ENCODE data around the gene GPC6. TPM values are rescaled to one million over a fixed set of nuclear protein-coding genes. Genes with fewer than 3 reads are reported as not detected.

The GPC6 gene
- total RNA-seq, 4 donors from 2014 or later = 2.7 to 5.7 (median 4.4) TPM

- DNase-seq (ENCODE audit: low spot score in 2 of 2) = no peak
- TF ChIP-seq EP300 (IDR thresholded peaks at IDR 0.05) (no peak), CTCF (IDR thresholded peaks at IDR 0.05) (no peak), POLR2A (IDR thresholded peaks at IDR 0.05) (no peak), POLR2AphosphoS5 (IDR thresholded peaks at IDR 0.05) (no peak)
- H3K27ac ChIP-seq = no peak overlapping the region
- no peaks in the 10 kb centered on the region for H3K27me3 ChIP-seq
- WGBS = 95% methylated on average over 5 of the region's 5 CpGs
- H3K4me3 ChIP-seq = no peak overlapping the region
- H3K36me3 ChIP-seq = no peaks in the 10 kb centered on the region
- no peaks in the 10 kb centered on the region for H3K4me1 ChIP-seq
- H3K9me3 ChIP-seq = no peaks in the 10 kb centered on the region
These were observed 77.5 kb downstream of the GPC6 start for GRCh38 chr13:93304134-93304533.

DNA sequence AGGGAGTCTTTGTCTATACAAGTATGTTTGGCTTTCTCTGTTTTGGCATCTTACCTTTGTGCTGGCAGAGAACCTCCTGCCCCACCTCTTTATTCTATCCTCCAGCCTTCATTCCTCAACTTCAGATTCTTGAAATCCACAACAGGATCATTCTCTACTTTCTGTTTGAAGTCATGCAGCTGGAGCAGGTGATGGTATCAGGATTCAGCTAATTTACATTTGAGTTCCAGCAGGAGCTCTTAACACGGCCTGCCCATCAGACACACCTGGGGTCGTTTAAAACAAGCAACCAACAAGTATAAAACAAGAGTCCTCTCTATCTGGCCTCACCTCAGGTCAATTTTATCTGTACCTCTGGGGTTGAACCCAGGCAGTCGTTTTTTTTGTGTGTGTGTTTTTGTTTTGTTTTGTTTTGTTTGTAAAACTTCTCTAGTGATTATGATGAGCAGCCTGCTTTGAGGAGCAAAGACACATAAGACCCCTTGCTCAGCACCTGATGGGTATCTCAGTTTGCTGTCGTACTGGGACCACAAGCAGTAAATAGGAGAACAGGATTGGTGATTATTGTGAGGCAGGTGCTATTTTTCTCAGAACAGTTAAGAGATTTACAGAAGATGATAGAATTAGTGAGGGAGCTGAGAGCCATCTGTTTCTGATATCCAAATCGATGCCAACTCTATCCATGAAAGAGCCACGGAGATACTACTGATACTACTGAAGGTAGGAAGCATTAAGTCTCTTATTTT, 78.4 kb downstream of the GPC6 start:
- H3K4me1 ChIP-seq = no peaks in the 10 kb centered on the region
- no peaks in the 10 kb centered on the region for H3K36me3 ChIP-seq
- no peaks in the 10 kb centered on the region for H3K9me3 ChIP-seq
- TF ChIP-seq CTCF (IDR thresholded peaks at IDR 0.05) (no peak), EP300 (IDR thresholded peaks at IDR 0.05) (no peak), POLR2A (IDR thresholded peaks at IDR 0.05) (no peak), POLR2AphosphoS5 (IDR thresholded peaks at IDR 0.05) (no peak)
- 42% methylated on average over 6 of the region's 6 CpGs for WGBS
- no peak overlapping the region for H3K4me3 ChIP-seq
- no peaks in the 10 kb centered on the region for H3K27me3 ChIP-seq
- DNase-seq (ENCODE audit: low spot score in 2 of 2) = no peak
- no peak overlapping the region for H3K27ac ChIP-seq

DNA sequence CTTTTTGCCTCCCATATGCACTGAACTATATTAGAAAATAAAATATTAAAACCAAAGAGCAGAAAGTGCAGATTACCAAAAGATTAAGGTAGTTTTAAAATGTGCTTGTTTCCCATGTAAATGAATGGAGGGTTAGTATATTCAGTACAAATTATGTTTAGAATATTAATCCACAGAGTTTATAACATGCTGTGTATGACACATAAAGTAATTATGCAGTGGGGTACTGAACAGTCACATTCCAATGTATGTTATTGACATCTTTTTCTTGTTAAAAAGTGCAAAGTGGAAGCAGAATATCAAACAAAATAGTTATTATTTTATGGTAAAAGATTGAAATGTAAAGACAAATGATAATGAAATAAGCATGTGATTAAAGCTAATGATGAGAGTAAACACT, 79.3 kb downstream of the GPC6 start:
- Histone ChIP-seq H3K27ac (no peak overlapping the region), H3K4me3 (no peak overlapping the region), H3K9me3 (no peaks in the 10 kb centered on the region), H3K4me1 (no peaks in the 10 kb centered on the region), H3K36me3 (no peaks in the 10 kb centered on the region), H3K27me3 (no peaks in the 10 kb centered on the region)
- no peak for DNase-seq (ENCODE audit: low spot score in 2 of 2)
- TF ChIP-seq EP300 (IDR thresholded peaks at IDR 0.05) (no peak), POLR2AphosphoS5 (IDR thresholded peaks at IDR 0.05) (no peak), POLR2A (IDR thresholded peaks at IDR 0.05) (no peak), CTCF (IDR thresholded peaks at IDR 0.05) (no peak)

- H3K36me3 ChIP-seq = no peaks in the 10 kb centered on the region
- H3K4me1 ChIP-seq = no peaks in the 10 kb centered on the region
- DNase-seq (ENCODE audit: low spot score in 2 of 2) = no peak
- no peak overlapping the region for H3K4me3 ChIP-seq
- H3K27me3 ChIP-seq = no peaks in the 10 kb centered on the region
- TF ChIP-seq POLR2A (IDR thresholded peaks at IDR 0.05) = no peak
- no peak for TF ChIP-seq EP300 (IDR thresholded peaks at IDR 0.05)
- no peak for TF ChIP-seq CTCF (IDR thresholded peaks at IDR 0.05)
- TF ChIP-seq POLR2AphosphoS5 (IDR thresholded peaks at IDR 0.05) = no peak
- no peaks in the 10 kb centered on the region for H3K9me3 ChIP-seq
- H3K27ac ChIP-seq = no peak overlapping the region
These were observed 80.5 kb downstream of the GPC6 start for GRCh38 chr13:93307136-93307535.

- Histone ChIP-seq H3K27ac (no peak overlapping the region), H3K27me3 (no peaks in the 10 kb centered on the region), H3K4me3 (no peak overlapping the region), H3K9me3 (no peaks in the 10 kb centered on the region), H3K36me3 (no peaks in the 10 kb centered on the region), H3K4me1 (no peaks in the 10 kb centered on the region)
- WGBS = 97% methylated on average over 5 of the region's 5 CpGs
- DNase-seq (ENCODE audit: low spot score in 2 of 2) = no peak
- TF ChIP-seq POLR2AphosphoS5 (IDR thresholded peaks at IDR 0.05) = no peak
- no peak for TF ChIP-seq CTCF (IDR thresholded peaks at IDR 0.05)
- TF ChIP-seq EP300 (IDR thresholded peaks at IDR 0.05) = no peak
- TF ChIP-seq POLR2A (IDR thresholded peaks at IDR 0.05) = no peak
These were observed 81.0 kb downstream of the GPC6 start for GRCh38 chr13:93307651-93308050.

All from suprapubic skin (tissue), 4 donors.